ENCODE data around the gene PLAC9.

PLAC9 gene

DNA sequence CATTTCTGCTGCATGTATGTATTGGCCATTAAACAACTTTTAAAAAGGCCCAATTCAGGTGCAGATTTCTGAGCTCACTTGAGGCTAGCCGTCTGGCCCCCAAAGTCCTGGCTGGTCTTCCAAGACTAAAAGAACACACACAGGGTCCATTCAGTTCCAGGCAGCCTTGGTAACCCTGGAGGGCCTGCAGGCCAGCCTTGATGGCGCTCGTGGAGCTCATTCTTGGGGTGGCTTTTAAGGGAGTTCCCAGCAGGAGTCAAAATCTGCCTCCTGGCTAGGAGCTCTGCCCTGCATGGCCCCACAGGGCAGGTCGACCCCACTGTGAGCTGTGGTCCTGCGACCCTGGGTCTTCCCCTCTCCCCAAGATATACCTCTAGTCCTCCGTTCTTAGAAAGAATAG, 44.0 kb downstream of the PLAC9 start:
- Histone ChIP-seq H3K79me2 (ENCODE audit: control insufficient read depth, low read length) (peaks cover 42% of the 10 kb centered on the region), H3K4me2 (ENCODE audit: low read length) (no peak overlapping the region), H3K9me3 (ENCODE audit: control insufficient read depth, insufficient read depth, low read length) (no peaks in the 10 kb centered on the region), H3K9me2 (replicated peaks; ENCODE audit: control insufficient read depth, low read length) (no peaks in the 10 kb centered on the region), H3K27ac (ENCODE audit: low read depth, low read length) (no peak overlapping the region), H3K4me1 (ENCODE audit: control insufficient read depth, low read length) (peaks cover 13% of the 10 kb centered on the region; the same call in 1 of the 2 replicates), H3K27me3 (ENCODE audit: control insufficient read depth, low read length) (no peaks in the 10 kb centered on the region), H3F3A (ENCODE audit: control insufficient read depth, insufficient read depth) (no peaks in the 10 kb centered on the region), H4K20me1 (ENCODE audit: control insufficient read depth, insufficient read depth, low read depth, low read length) (peaks cover 8% of the 10 kb centered on the region; the same call in 1 of the 2 replicates), H3K36me3 (ENCODE audit: control insufficient read depth, low read length) (no peaks in the 10 kb centered on the region), H3K4me3 (ENCODE audit: low read length) (no peak overlapping the region)
- no peak for TF ChIP-seq EZH2phosphoT487 (IDR thresholded peaks at IDR 0.05; ENCODE audit: borderline replicate concordance, low read length)
- TF ChIP-seq, protein P1, sequence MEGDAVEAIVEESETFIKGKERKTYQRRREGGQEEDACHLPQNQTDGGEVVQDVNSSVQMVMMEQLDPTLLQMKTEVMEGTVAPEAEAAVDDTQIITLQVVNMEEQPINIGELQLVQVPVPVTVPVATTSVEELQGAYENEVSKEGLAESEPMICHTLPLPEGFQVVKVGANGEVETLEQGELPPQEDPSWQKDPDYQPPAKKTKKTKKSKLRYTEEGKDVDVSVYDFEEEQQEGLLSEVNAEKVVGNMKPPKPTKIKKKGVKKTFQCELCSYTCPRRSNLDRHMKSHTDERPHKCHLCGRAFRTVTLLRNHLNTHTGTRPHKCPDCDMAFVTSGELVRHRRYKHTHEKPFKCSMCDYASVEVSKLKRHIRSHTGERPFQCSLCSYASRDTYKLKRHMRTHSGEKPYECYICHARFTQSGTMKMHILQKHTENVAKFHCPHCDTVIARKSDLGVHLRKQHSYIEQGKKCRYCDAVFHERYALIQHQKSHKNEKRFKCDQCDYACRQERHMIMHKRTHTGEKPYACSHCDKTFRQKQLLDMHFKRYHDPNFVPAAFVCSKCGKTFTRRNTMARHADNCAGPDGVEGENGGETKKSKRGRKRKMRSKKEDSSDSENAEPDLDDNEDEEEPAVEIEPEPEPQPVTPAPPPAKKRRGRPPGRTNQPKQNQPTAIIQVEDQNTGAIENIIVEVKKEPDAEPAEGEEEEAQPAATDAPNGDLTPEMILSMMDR (IDR thresholded peaks at IDR 0.05; ENCODE audit: low read depth, low read length, poor library complexity, severe bottlenecking): no peak

DNA sequence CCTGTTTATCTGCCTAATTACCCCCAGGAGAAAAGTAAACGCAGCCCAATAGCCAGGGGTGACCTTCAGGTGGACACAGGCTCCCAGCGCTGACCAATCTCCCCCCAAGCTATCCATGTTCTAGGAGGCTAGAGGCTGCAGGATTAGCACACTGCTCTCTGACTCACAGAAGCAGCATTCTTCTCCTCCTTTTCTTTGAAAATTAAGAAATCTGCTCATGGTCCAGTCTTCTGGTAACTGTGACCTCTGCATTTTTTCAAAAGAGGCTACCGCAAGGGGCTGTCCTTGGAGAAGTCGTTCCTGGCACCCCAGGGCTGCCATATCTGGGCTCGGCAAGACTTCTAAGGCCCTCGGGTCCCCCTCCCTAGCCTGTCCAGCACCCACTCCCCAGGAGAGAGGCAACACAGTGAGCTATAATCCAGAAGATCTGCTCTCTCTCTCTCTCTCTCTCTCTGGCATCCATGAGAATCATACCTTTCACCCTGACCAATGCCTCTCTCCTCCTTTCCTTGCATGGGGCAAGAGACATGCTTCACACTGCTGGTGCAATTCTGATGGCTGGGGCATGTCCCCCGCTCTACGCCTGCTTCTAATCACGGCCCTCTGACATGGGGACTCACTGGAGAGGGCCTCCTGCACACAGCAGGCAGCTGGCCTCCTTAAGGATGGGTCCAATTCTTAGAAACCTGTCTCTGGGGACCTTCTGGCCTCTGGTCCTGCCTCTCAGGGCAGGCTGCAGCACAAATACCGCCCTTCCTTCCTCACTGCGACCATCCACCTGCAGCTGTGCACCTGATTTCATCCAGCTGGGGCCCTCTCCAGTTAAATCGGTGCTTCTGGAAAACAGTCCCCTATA, 45.5 kb downstream of the PLAC9 start:
- TF ChIP-seq, protein P1 (IDR thresholded peaks at IDR 0.05; ENCODE audit: low read depth, low read length, poor library complexity, severe bottlenecking): no peak
- no peak for TF ChIP-seq EZH2phosphoT487 (IDR thresholded peaks at IDR 0.05; ENCODE audit: borderline replicate concordance, low read length)
- Histone ChIP-seq H3K36me3 (ENCODE audit: control insufficient read depth, low read length) (no peaks in the 10 kb centered on the region), H3K4me2 (ENCODE audit: low read length) (no peak overlapping the region), H3K79me2 (ENCODE audit: control insufficient read depth, low read length) (peaks cover 54% of the 10 kb centered on the region), H3F3A (ENCODE audit: control insufficient read depth, insufficient read depth) (no peaks in the 10 kb centered on the region), H3K4me1 (ENCODE audit: control insufficient read depth, low read length) (peaks cover 13% of the 10 kb centered on the region; the same call in 1 of the 2 replicates), H3K9me3 (ENCODE audit: control insufficient read depth, insufficient read depth, low read length) (no peaks in the 10 kb centered on the region), H3K27ac (ENCODE audit: low read depth, low read length) (no peak overlapping the region), H3K27me3 (ENCODE audit: control insufficient read depth, low read length) (no peaks in the 10 kb centered on the region), H4K20me1 (ENCODE audit: control insufficient read depth, insufficient read depth, low read depth, low read length) (0 out of 2 replicates have a peak, but pooled peaks cover 5% of the 10 kb centered on the region), H3K9me2 (replicated peaks; ENCODE audit: control insufficient read depth, low read length) (no peaks in the 10 kb centered on the region), H3K4me3 (ENCODE audit: low read length) (no peak overlapping the region)

DNA sequence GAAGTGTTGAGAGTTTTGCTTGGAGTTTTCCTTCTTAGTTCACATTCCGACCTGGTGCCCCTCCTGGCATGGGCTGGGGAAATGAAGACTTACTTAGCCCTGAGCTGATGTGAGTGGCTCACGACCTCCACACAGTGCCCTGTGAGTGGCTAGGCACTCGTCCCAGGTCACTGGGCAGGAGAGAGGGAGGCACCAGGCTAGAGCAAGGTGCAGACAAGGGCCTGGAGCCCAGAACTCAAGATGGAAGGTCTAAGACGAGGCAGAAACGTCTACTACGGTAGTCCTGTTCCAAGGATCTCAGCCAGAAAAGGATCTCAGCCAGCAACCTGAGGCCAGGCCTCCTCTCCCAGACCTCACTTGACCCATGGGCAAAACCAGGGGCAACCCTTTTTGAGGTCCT, 50.5 kb downstream of the PLAC9 start:
- peaks cover 85% of the 10 kb centered on the region for H3K79me2 ChIP-seq (ENCODE audit: control insufficient read depth, low read length)
- no peak overlapping the region for H3K4me2 ChIP-seq (ENCODE audit: low read length)
- no peak overlapping the region for H3K4me3 ChIP-seq (ENCODE audit: low read length)
- no peaks in the 10 kb centered on the region for H3K27me3 ChIP-seq (ENCODE audit: control insufficient read depth, low read length)
- no peaks in the 10 kb centered on the region for H3K9me3 ChIP-seq (ENCODE audit: control insufficient read depth, insufficient read depth, low read length)
- H4K20me1 ChIP-seq (ENCODE audit: control insufficient read depth, insufficient read depth, low read depth, low read length): no peaks in the 10 kb centered on the region; the same call in 1 of the 2 replicates
- H3K9me2 ChIP-seq (replicated peaks; ENCODE audit: control insufficient read depth, low read length): no peaks in the 10 kb centered on the region
- no peak for TF ChIP-seq EZH2phosphoT487 (IDR thresholded peaks at IDR 0.05; ENCODE audit: borderline replicate concordance, low read length)
- TF ChIP-seq, protein P1 (IDR thresholded peaks at IDR 0.05; ENCODE audit: low read depth, low read length, poor library complexity, severe bottlenecking): no peak
- no peak overlapping the region for H3K27ac ChIP-seq (ENCODE audit: low read depth, low read length)
- peaks cover 9% of the 10 kb centered on the region; the same call in 1 of the 2 replicates for H3K36me3 ChIP-seq (ENCODE audit: control insufficient read depth, low read length)
- peaks cover 8% of the 10 kb centered on the region for H3F3A ChIP-seq (ENCODE audit: control insufficient read depth, insufficient read depth)
- peaks cover 34% of the 10 kb centered on the region for H3K4me1 ChIP-seq (ENCODE audit: control insufficient read depth, low read length)
